HG02642 (cell line): ENCODE measurements around the gene PAPPA.

Experiments
- ATAC-seq: cut with Tn5 transposase; IDR thresholded peaks from one replicate; pipeline ENCODE4 v1.9.1; 2021; ENCODE audit warnings: mild to moderate bottlenecking; ENCODE audit not compliant: unreplicated experiment, poor library complexity

The PAPPA gene

GRCh38 chr9:116179568-116179967, 26.0 kb downstream of the PAPPA start:
- no peak for ATAC-seq

GRCh38 chr9:116181853-116182610, 28.4 kb downstream of the PAPPA start:
- no peak for ATAC-seq

DNA sequence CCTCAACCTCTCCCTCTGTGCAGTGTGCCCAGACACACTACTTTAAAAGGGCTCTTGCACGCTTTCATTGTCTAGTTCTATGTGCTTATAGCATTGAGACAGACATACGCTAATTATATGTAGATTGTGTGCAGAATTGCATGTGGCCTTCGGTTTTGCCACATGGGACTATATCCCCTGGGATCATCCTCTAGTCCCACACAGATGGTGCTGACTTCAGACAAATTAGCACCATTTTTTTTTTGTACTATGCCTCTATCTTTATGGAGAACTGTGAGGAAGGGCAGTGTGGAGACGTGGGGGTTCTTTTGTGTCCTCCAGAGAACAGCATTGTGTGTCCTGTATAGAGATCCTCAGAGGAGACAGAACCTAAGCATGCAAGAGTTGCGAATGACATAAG, 29.3 kb downstream of the PAPPA start:
- ATAC-seq, result no peak

DNA sequence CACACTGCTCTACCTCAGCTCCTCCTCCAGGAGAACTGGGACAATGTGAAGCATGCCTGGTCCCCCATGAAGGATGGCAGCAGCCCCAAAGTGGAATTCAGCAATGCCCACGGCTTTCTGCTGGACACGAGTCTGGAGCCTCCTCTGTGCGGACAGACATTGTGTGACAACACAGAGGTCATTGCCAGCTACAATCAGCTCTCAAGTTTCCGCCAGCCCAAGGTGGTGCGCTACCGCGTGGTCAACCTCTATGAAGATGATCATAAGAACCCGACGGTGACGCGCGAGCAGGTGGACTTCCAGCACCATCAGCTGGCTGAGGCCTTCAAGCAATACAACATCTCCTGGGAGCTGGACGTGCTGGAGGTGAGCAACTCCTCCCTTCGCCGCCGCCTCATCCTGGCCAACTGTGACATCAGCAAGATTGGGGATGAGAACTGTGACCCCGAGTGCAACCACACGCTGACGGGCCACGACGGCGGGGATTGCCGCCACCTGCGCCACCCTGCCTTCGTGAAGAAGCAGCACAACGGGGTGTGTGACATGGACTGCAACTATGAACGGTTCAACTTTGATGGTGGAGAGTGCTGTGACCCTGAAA, 34.1 kb downstream of the PAPPA start:
- no peak for ATAC-seq

GRCh38 chr9:116189683-116190082, 36.1 kb downstream of the PAPPA start:
- ATAC-seq, result no peak

GRCh38 chr9:116190637-116191396, 37.2 kb downstream of the PAPPA start:
- ATAC-seq, result no peak

- ATAC-seq, result no peak
Measured at GRCh38 chr9:116191576-116192415, 38.2 kb downstream of the PAPPA start.

DNA sequence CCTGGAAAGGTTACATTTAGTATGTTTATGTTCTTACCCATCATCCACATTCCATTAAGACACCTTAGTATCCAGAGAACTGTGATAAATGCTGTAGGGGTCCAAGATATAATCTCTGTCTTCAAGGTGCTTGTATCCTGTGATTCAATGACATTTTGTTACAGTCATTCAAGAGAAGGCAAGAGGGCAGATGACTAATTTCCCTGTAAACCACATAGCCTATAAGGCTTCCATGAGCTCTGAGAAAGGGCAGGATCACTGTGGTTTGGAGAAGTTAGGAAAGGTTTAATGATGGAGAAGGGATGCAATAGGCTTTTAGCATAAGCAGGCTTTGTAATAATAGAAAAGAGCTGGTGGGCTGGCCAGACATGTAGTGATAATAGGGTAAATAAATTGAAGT, 40.0 kb downstream of the PAPPA start:
- no peak for ATAC-seq

DNA sequence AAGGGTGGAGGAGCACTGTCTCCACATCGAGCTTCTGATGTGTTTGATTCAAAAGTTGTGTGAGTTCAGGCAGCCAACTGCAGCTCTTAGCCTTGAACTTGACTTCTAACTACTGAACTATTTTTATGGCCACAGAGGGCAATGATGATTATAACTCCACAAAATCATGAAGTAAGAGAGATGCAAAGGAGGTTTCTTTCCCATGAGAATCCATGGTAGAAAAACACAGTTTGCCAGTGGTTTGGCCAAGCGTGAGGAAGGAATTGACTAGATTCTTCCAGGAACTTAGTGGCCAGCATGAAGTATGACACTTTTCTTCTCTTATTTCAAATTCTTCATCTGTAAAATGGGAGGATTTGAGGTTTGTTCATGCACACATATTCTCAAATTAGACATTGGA, 43.2 kb downstream of the PAPPA start:
- ATAC-seq, result no peak

- no peak for ATAC-seq
Measured at GRCh38 chr9:116198344-116198743, 44.8 kb downstream of the PAPPA start.

DNA sequence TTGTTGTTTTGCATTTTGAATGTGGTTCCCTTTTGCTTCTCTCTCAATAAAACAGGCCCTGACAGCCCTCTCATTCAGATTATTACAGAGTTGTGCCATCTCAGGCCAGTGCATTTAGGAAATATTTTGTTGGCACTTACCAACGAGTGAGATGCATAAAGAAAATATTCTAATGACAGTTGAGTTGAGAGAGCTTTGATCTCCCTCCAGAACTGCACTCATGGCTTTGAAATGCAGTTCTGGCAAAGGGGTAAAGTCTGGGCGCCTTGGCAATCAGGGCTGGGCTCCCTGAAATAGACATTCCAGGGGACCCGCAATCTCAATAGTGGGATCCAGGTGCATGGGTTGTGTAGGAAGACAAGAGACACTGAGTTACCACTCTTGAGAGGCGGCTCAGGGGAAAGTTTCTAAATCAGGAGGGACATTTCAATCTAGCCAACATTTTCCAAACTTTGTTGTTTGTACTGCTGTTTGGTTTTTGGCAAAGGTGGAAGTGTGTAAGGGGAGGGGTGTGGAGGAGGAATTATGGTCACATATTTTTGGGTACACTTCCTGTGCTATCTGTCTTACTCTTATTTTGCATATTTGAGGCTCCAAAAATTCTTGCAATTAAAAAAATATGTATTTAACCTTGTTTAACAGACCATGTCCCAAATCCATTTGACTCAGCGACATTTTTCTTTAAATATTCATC, 48.8 kb downstream of the PAPPA start:
- ATAC-seq, result no peak

DNA sequence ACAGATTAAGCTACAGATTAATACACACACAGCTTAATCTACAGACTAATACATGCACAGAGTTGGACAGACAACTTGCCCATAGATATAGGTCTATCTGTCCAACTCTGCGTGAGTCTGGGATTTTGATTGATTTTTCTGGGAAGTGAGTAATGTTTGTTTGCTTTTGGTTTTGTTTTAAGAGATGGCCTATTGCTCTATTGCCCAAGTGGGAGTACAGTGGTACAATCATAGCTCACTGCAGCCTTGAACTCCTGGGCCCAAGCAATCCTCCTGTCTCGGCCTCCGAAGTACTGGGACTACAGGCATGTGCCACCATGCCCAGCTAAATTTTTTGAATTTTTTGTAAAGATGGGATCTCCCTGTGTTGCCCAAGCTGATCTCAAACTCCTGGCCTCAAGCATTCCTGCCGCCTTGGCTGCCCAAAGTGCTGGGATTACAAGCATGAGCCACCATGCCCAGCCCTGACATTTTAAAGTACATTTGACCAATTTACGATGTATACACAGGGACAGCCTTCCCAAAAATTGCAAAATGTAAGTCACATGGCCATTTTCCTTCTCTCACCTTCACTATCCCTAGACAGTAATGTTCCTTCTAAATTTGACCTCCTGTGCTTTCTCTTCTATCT, 50.8 kb downstream of the PAPPA start:
- no peak for ATAC-seq

GRCh38 chr9:116207371-116208111, 54.0 kb downstream of the PAPPA start:
- ATAC-seq, result no peak

DNA sequence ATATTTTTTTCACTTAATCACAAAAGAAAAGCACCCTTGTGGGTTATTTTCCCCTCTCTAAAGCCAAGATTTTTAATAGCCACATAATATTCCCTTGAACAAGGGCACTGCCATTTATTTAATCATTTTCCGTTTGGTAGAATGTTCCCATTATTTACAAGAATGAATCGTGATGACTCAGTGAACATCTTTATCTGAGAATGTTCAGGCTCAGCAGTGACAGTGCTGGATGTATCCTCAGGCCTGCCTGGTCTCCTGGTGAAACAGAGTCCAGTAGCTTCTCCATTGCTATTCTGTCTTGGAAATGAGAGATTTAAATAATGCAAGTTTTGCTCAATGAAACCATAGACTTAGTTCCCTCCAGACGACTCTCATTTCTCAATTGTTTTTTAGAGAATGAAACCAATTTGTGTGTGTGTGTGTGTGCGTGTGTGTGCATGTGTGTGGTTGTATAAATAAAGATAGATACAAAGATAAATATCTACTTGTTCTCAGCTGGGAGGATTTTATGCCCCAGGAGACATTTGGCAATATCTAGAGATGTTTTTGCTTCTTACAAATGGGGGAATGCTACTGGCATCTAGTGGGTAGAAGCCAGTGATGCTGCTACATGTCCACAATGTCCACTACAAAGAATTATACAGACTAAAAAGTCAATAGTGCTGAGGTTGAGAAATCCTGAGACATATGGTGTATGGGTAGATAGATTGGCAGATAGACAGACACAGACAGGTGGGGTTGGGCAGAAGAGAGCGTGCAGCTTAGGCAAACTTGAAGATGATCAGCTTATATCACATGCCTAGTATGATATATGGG, 55.0 kb downstream of the PAPPA start:
- ATAC-seq, result no peak

DNA sequence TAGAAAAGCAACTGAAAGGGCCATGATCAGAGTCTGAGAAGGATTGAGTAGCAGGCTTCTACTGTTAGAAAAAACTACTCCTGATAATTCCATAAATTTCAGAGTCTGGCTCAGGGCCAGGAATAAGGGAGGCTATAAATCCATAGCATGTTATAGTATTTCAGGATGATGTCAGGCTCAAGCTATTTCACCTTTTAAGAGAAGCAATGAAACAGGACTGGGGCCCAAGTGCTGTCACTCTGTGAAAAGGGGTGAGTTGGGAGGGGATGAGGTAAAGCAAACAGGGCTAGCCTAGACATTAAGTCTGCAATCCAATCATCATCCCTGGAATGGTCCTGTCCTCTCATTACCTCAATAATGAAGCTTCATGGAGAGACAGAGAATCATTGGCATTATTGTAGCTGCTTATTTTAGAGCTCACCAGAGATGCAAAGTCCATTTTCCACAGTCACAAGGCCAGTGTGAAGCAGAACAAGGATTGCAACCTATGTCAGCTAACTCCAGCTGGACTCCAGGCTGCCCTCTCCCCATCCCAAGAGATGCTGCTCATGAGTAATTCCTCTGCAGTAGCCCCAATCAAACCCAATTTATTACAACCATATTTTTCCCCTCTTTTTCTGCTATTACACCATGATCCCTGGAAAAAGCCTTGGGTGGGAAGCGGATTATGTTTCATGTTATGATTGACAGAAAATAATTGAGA, 56.0 kb downstream of the PAPPA start:
- ATAC-seq, result no peak

- no peak for ATAC-seq
Measured at GRCh38 chr9:116212986-116213692, 59.5 kb downstream of the PAPPA start.

GRCh38 chr9:116213693-116214047, 60.1 kb downstream of the PAPPA start:
- no peak for ATAC-seq
